HG03139 (cell line): ENCODE data around the gene APOL2.
"Not testable (repeated sequence)": the region's sequence is repeated elsewhere in the genome, so short reads cannot be mapped to it uniquely, and the experiment has no call there.

Source experiments
- ATAC-seq: cut with Tn5 transposase; IDR thresholded peaks from one replicate; pipeline ENCODE4 v1.9.1; 2021; ENCODE audit not compliant: unreplicated experiment

Gene APOL2

GRCh38 chr22:36201025-36201424, 38.3 kb downstream of the APOL2 start:
- ATAC-seq, result not testable (repeated sequence)

- no peak for ATAC-seq
These were observed 40.3 kb downstream of the APOL2 start for GRCh38 chr22:36199001-36199551.

- no peak for ATAC-seq
These were observed 40.8 kb downstream of the APOL2 start for GRCh38 chr22:36198536-36198935.

GRCh38 chr22:36197514-36198146, 41.7 kb downstream of the APOL2 start:
- no peak for ATAC-seq

GRCh38 chr22:36197065-36197440, 42.3 kb downstream of the APOL2 start:
- no peak for ATAC-seq

- ATAC-seq, result no peak
These were observed 42.9 kb downstream of the APOL2 start for GRCh38 chr22:36196254-36197064.

GRCh38 chr22:36194971-36195370, 44.4 kb downstream of the APOL2 start:
- no peak for ATAC-seq

- no peak for ATAC-seq
These were observed 44.9 kb downstream of the APOL2 start for GRCh38 chr22:36194385-36194784.

- no peak for ATAC-seq
These were observed 45.8 kb downstream of the APOL2 start for GRCh38 chr22:36193577-36193976.

- ATAC-seq, result no peak
These were observed 46.2 kb downstream of the APOL2 start for GRCh38 chr22:36193171-36193570.

- no peak for ATAC-seq
These were observed 46.8 kb downstream of the APOL2 start for GRCh38 chr22:36192542-36192941.

GRCh38 chr22:36191106-36191836, 48.1 kb downstream of the APOL2 start:
- no peak for ATAC-seq

GRCh38 chr22:36187862-36188261, 51.5 kb downstream of the APOL2 start:
- not testable (repeated sequence) for ATAC-seq

- no peak for ATAC-seq
These were observed 53.3 kb downstream of the APOL2 start for GRCh38 chr22:36185828-36186624.

- no peak for ATAC-seq
These were observed 54.8 kb downstream of the APOL2 start for GRCh38 chr22:36184433-36185025.

GRCh38 chr22:36183446-36183845, 55.9 kb downstream of the APOL2 start:
- ATAC-seq, result no peak

GRCh38 chr22:36182857-36183256, 56.5 kb downstream of the APOL2 start:
- no peak for ATAC-seq

- ATAC-seq, result no peak
These were observed 57.3 kb downstream of the APOL2 start for GRCh38 chr22:36182056-36182455.

- ATAC-seq, result no peak
These were observed 58.4 kb downstream of the APOL2 start for GRCh38 chr22:36180928-36181327.
